Activated CD4-positive, alpha-beta T cell treated with anti-CD3 and anti-CD28 coated beads for 4 hours (primary cell): ENCODE measurements around the gene PDXDC1.
"Not testable (repeated sequence)": the region's sequence is repeated elsewhere in the genome, so short reads cannot be mapped to it uniquely, and the experiment has no call there.

Source experiments
- DNase-seq, 2 donors: peaks; one replicate each; pipeline ENCODE4 v3.0.0-alpha.2; 2020

The PDXDC1 gene

GRCh38 chr16:15071916-15072769, 97.3 kb downstream of the PDXDC1 start:
- DNase-seq: not testable (repeated sequence)

- DNase-seq: no peak
Observed at GRCh38 chr16:15073101-15073500, 98.3 kb downstream of the PDXDC1 start.

DNA sequence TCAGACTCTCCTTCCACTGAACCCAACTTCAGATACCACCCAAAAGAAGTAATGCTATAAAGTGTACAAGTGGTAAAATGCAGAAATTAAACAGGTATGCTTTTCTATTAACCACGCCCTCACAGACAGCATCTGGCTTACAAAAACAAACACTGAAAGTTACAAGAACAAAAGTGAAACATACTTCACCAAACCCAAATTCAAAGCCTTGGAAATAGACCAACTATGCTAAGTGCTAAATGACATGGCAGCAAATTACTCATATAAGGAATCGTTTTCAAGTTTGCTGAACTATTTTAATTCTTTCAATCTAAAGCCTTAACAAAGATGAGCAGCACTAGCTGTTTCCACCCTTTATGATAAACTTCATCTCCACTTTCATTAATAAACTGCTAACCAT, 101.3 kb downstream of the PDXDC1 start:
- DNase-seq: not testable (repeated sequence)

- not testable (repeated sequence) for DNase-seq
Observed at GRCh38 chr16:15080883-15081282, 106.1 kb downstream of the PDXDC1 start.

- DNase-seq: not testable (repeated sequence)
Observed at GRCh38 chr16:15082788-15083187, 108.0 kb downstream of the PDXDC1 start.

GRCh38 chr16:15090663-15091269, 115.9 kb downstream of the PDXDC1 start:
- not testable (repeated sequence) for DNase-seq

DNA sequence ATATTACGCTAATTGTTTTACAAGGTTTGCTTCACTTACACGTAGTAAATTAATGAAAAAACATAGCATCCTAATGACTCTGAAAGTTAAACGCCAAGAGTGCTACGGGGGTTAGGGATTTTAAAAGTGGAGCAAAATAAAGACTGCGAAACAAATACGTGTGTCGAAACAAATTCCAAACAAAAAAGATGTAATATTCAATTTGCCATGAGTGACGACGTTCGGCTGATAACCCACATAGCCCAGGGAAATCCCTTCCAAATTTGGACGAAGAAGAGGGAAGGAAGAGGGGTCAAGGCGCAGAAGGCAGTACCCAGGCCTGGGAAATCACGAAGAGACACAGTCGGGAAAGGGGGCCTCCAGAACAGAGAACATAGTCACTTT, 118.7 kb downstream of the PDXDC1 start:
- not testable (repeated sequence) for DNase-seq

DNA sequence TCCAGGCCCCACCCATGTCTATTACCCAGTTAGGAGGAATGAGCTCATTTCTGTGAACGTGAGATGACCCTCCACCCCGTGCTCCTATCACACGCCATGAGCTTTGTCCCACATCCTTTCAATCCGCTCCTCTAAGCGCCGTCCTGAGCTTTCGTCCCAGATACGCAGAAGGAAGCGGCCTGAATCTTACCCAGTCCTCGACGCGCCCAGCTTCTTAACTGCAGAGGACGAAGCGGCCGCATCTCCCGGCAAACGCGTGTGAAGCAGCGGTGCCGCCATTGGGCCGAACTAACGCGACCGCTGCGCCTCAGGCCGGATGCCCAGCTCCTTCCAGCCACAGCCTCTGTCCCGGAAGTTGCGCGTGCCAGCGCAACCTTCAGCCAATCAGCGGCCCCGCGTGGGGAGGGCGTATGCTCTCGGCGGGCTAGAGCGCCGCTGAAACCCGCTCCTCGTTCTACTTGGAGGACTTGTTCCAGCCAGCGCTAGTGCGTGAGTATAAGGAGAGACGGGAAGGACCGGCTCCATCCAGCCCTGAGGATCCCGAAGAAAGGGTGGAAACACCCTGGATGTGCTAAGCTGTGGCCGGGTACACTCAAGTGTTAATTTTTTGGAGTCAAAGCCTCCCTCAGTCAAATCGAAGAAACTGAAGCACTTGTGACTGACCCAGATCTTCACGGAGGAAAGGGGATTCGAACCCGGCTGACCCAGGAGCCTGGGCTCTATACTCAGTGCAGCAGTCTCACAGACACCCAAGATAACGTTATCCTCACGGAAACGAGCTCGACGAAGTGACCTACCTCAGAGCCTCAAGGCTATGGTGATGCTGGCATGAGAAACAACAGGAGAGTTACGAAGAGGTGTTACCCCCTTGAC, 119.4 kb downstream of the PDXDC1 start, which contains the start of gene RRN3:
Gene RRN3 (minus strand): TSS at position 318 of the 873 bp plus-strand sequence. CDS start 39 bp downstream, at position 279.
- peak; percentile 80 to 81 for DNase-seq

- DNase-seq: not testable (repeated sequence)
Observed at GRCh38 chr16:15096583-15096972, 121.8 kb downstream of the PDXDC1 start.

- not testable (repeated sequence) for DNase-seq
Observed at GRCh38 chr16:15099366-15099909, 124.6 kb downstream of the PDXDC1 start.

DNA sequence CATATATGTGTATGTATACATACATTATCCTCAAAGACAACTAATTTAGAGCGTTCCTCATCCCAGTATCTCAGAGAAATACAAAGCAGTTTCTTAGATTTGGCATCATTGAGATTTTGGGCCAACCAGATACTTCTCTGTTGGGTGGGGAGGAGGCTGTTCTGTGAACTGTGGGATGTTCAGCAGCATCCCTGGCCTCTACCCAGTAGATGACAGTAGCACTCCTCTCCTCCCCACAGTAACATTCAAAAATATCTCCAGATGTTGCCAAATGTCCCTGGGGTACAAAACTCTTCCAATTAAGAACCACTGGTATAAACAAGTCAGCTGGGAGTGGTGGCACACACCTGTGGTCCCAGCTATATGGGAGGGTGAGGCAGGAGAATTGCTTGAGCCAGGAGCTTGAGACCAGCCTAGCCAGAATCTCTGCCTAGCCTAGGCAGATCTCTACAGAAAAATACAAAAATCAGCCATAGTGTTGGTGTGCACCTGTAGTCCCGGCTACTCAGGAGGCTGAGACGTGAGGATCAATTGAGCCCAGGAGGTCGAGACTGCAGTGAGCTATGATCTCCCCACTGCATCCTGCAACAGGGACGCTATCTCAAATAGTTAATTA, 125.7 kb downstream of the PDXDC1 start:
- DNase-seq: not testable (repeated sequence)

DNA sequence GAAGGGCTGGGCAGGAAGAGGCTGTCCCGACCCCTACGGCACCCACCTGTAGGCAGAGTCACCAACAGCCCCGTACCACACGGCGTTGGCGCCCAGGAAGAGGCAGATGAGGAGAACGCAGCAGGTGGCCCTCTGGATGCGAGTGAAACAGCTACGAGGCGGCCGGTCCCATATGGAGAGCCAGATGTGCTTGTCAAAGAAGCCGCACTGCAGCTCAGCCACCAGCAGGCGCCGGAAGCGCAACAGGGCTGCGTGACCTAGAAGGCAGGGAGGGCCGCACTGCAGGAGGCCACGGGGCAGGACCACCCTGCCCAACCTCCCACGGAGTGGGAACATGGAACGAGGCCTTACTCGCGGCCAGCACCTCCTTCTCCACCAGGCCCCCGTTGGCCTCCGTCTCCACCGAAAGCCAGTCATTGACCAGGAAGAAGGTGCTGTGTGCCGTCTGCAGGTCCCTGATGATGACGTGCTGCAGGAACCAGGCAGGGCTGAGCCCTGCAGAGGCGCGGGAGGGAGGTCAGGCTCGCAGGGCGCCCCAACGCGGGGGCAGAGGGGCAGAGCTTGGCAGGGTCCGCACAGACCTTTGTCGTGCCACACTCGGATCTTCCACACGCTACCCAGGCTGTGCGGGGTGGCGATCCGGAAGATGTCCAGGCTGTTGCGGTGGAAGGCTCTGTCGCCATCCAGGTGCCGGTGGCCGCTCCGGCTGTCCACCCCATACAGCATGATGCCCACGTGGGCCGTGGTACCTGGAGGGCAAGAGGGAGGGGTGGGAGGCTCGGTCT, 153.0 kb downstream of the PDXDC1 start:
- DNase-seq: not testable (repeated sequence)

- DNase-seq: not testable (repeated sequence)
Observed at GRCh38 chr16:15130256-15130932, 155.6 kb downstream of the PDXDC1 start.

DNA sequence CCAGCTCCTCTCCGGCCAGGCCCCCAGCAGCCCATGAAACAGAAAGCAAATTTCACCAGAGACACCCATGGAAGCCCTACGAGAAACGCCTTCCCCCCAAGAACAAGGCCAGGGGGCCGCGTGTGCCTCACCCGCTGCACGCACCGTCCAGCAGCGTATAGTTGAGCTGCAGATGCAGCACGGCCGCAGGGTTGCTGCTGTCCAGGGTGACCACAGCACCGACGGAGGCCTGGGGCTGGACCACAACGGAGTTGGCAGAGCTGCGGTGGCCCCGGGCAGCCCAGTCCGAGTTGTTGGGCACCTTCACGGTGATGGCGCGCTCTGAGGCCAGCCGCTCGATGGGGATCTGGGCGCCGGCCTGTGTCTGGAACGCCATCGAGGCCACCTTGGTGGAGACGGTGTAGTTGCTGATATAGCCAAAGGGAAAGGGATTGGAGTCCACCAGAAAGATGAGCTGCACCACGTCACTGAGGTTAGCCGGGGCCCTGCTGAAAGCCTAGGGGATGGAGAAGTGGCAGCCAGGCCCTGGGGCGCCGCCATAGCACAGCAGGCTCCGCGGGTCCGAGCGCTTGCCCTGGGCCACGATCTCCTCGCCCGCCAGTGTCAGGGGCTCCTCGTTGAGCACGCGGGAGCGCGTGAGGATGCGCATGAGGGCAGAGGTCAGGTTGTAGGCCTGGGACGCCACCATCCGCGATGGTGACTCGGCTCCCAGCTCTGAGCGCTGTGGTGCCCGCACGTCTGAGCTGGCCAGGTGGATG, 156.3 kb downstream of the PDXDC1 start:
- DNase-seq: not testable (repeated sequence)

DNA sequence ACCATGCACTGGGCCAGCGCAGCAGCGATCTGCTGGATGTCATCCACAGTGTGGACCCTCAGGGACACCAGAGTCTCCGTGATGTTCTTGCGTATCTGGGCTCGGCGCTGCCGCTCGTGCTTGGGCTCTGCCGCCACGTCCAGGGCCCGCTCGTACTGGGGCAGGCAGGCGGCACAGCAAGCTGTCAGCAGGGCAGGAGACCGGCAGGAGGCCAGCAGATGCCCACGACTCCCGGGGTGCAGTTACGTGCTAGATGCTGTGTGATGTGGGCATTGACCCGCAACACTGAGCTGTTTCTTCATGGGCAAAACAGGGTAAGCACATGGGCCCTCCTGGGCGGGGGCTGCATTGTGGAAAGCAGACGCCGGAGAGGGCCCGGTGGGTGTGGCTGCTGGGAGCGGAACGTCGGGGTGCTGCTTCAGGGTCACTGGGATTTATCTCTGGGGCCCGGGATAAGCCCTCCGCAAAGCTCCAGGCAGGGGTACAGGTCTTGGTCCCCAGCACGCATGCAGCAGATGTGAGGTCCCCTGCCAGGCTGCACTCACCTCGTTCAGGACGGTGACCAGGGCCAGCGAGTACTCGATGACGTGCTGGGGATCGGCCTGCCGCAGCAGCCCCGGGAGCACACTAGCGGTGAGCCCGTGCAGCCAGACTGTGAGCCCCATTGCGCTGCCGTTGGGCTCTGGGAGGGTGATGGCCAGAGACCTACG, 158.0 kb downstream of the PDXDC1 start:
- not testable (repeated sequence) for DNase-seq

DNA sequence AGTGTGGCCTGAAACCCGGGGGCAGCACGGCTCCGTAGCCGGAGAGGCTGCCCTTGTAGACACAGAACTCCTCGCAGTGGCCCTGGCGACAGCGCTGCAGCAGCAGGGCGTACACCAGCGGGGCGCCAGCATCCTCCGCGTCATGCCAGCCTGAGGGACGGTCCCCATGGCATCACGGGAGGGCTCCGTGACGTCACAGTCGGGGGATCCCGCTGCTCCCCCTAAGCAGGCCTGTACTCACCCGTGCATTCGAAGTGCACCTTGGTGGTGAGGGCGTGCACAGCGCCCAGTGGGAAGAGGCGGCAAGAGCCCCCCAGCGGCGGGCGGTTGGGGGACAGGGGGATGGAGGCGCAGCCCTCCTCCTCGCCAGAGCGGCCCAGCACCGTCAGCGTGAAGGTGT, 158.7 kb downstream of the PDXDC1 start:
- DNase-seq: not testable (repeated sequence)

DNA sequence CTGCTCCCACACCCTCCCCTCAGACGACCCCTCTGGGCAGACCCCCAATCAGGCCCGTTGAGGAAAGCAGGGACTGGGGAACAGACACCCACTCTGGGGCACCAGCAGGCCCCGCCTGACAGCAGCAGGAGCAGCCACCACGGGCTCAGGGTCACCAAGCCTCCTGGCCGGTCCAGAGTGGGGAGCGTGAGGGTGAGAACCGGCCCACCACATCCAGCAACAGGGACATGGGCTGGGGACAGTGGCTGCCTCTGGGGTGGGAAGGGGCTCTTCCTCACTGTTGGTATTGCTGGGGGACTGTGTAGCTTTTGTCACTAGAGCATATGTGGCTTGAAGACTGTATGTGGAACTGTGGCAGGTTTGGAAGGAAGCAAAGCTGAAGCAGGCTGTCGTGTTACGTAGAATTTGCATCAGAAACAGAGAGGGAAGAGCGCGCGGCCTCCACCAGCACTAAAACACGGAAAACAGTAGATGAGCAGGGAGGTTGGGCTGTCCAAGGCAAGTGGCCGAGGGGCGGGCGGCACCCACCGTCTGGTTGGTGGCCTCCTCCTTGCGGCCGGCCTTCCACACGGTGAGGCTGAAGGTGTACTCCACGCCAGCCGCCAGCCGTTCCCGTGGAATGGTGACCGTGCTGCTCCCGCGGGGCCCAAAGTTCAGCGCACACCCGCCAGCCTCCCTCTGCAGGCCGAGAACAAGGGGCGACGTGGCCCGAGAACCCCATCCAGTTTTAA, 160.1 kb downstream of the PDXDC1 start:
- not testable (repeated sequence) for DNase-seq
